Endothelial cell (in vitro differentiated cells): ENCODE results near the gene FCF1. TPM values are rescaled to one million over a fixed set of nuclear protein-coding genes. Genes with fewer than 3 reads are reported as not detected.
A peak's percentile ranks its signal among the peaks of the same experiment; 100 is the strongest.

Source experiments
- DNase-seq: peaks from one replicate; pipeline ENCODE4 v3.0.0; 2021; ENCODE audit warnings: low spot score
- H3K27ac Mint-ChIP-seq: one replicate; pipeline ENCODE4 v1.8.0; 2021; ENCODE audit warnings: mixed read lengths, inconsistent platforms; ENCODE audit not compliant: unreplicated experiment
- H3K27me3 Mint-ChIP-seq: one replicate; pipeline ENCODE4 v1.8.0; 2021; ENCODE audit warnings: mild to moderate bottlenecking, moderate library complexity, mixed read lengths, inconsistent platforms; ENCODE audit not compliant: unreplicated experiment
- H3K36me3 Mint-ChIP-seq: one replicate; pipeline ENCODE4 v1.8.0; 2021; ENCODE audit warnings: mild to moderate bottlenecking, low read depth, mixed read lengths, inconsistent platforms; ENCODE audit not compliant: unreplicated experiment
- H3K4me1 Mint-ChIP-seq: one replicate; pipeline ENCODE4 v1.8.0; 2021; ENCODE audit warnings: mild to moderate bottlenecking, mixed read lengths, inconsistent platforms; ENCODE audit not compliant: unreplicated experiment
- H3K4me3 Mint-ChIP-seq: one replicate; pipeline ENCODE4 v1.8.0; 2021; ENCODE audit warnings: mild to moderate bottlenecking, mixed read lengths, inconsistent platforms; ENCODE audit not compliant: unreplicated experiment
- H3K9me3 Mint-ChIP-seq: one replicate; pipeline ENCODE4 v1.8.0; 2021; ENCODE audit warnings: mixed read lengths, inconsistent platforms; ENCODE audit not compliant: unreplicated experiment
- CTCF ChIP-seq: fragments of 200-600 bp; sonication (generic); IDR thresholded peaks from one replicate; pipeline ENCODE4 v1.5.0; 2021; ENCODE audit warnings: antibody characterized with exemption; ENCODE audit not compliant: unreplicated experiment
- total RNA-seq: library from RNA; stranded (reverse); fragmentation: NEBNext Ultra II Directional; extraction: Animal tissue kit (Norgen Biotek cat#: 25700); gene quantifications from one replicate; pipeline ENCODE4 v1.2.1, GENCODE V29; 2021; ENCODE audit not compliant: unreplicated experiment

The FCF1 gene
- total RNA-seq, 1 donor from 2014 or later: 35.7 TPM

- no peak for TF ChIP-seq CTCF
- DNase-seq: no peak
- H3K27me3 Mint-ChIP-seq: no peaks in the 10 kb centered on the region
- no peaks in the 10 kb centered on the region for H3K9me3 Mint-ChIP-seq
- peak overlapping the region; percentile 84 for H3K27ac Mint-ChIP-seq
- H3K4me1 Mint-ChIP-seq: no peaks in the 10 kb centered on the region
- peaks cover 35% of the 10 kb centered on the region for H3K36me3 Mint-ChIP-seq
- H3K4me3 Mint-ChIP-seq: no peak overlapping the region
These were observed 71.7 kb downstream of the FCF1 start for GRCh38 chr14:74784634-74785033.

DNA sequence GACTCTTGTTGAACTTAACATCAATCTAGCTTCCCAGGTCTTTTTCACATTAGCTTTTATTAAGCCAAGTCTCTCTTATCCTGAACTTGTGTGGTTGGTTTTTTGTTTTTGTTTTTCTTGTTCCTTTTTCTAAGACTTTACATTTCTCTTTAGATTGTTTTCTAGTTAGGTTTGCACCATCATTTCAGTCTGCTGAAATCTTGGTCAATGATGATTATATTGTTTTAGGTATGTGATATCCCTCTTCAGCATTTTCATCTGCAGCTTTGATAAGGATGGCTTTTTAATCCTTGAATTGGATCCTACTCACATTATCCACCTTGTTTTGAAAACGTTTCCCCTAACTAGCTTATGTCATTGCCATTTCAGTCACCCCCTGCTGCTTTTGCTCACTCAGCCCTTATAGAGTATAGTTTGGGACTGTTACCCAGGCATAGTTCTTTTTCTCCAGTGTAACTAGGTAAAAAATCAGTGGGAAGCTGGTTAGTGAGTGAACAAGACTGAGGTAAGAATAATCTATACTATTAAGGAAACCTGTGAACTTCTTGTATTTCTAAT is 72.2 kb downstream of the FCF1 start:
- no peaks in the 10 kb centered on the region for H3K27me3 Mint-ChIP-seq
- H3K36me3 Mint-ChIP-seq: peaks cover 35% of the 10 kb centered on the region
- H3K27ac Mint-ChIP-seq: peak overlapping the region; percentile 84
- H3K9me3 Mint-ChIP-seq: no peaks in the 10 kb centered on the region
- DNase-seq: no peak
- no peaks in the 10 kb centered on the region for H3K4me1 Mint-ChIP-seq
- TF ChIP-seq CTCF: no peak
- no peak overlapping the region for H3K4me3 Mint-ChIP-seq

- no peak overlapping the region for H3K27ac Mint-ChIP-seq
- DNase-seq: no peak
- H3K9me3 Mint-ChIP-seq: no peaks in the 10 kb centered on the region
- H3K27me3 Mint-ChIP-seq: no peaks in the 10 kb centered on the region
- H3K36me3 Mint-ChIP-seq: peaks cover 22% of the 10 kb centered on the region
- no peak overlapping the region for H3K4me3 Mint-ChIP-seq
- peaks cover 5% of the 10 kb centered on the region for H3K4me1 Mint-ChIP-seq
- peak; percentile 19 for TF ChIP-seq CTCF
These were observed 73.9 kb downstream of the FCF1 start for GRCh38 chr14:74786796-74787315.

Other genes starting within 250 kb of the FCF1 start
- gene NPC2, start 219.8 kb upstream of the FCF1 start, total RNA-seq: 246 TPM
- 31.4 TPM for gene ISCA2, start 219.4 kb upstream of the FCF1 start, total RNA-seq
- 1.9 TPM for gene LTBP2, start 100.9 kb upstream of the FCF1 start, total RNA-seq
- 41.6 TPM for gene AREL1, start 64 bp upstream of the FCF1 start, total RNA-seq
- 74.9 TPM for gene YLPM1, start 50.2 kb downstream of the FCF1 start, total RNA-seq
- 0.08 TPM for gene PROX2, start 163.0 kb downstream of the FCF1 start, total RNA-seq
- 125 TPM for gene DLST, start 168.8 kb downstream of the FCF1 start, total RNA-seq
- 2.3 TPM for gene RPS6KL1, start 210.1 kb downstream of the FCF1 start, total RNA-seq
- gene PGF, start 242.5 kb downstream of the FCF1 start, total RNA-seq: 6.5 TPM